ENCODE results near the gene LRRFIP1.
"Not testable (repeated sequence)": the region's sequence is repeated elsewhere in the genome, so short reads cannot be mapped to it uniquely, and the experiment has no call there.

LRRFIP1 gene

DNA sequence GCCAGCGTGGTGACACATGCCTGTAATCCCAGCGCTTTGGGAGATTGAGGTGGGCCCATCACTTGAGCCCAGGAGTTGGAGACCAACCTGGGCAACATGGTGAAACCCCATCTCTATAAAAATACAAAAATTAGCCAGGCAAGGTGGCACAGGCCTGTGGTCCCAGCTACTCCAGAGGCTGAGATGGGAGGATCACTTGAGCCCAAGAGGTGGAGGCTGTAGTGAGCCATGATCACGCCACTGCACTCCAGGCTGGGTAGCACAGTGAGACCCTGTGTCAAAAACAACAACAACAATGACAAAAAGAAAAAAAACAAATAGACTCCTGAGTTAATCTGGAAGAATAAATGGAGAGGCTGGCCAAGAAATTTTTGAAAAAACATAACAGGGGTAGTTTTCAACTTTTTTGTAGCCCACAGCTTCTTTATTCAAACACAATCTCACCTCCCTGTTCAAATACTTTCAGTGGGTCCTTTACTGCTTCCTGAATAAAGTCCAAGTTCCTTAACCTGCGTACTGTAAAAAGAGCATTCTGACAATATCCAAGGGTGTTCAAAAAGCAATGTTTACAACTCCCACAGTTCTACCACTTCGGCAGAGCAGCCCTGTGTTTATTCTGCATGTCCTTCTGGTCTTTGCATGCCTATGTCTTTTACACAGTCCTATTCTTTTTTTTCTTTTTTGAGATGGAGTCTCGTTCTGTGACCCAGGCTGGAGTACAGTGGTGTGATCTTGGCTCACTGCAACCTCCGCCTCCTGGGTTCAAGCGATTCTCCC is 53.5 kb downstream of the LRRFIP1 start:
- TF ChIP-seq, protein P1, sequence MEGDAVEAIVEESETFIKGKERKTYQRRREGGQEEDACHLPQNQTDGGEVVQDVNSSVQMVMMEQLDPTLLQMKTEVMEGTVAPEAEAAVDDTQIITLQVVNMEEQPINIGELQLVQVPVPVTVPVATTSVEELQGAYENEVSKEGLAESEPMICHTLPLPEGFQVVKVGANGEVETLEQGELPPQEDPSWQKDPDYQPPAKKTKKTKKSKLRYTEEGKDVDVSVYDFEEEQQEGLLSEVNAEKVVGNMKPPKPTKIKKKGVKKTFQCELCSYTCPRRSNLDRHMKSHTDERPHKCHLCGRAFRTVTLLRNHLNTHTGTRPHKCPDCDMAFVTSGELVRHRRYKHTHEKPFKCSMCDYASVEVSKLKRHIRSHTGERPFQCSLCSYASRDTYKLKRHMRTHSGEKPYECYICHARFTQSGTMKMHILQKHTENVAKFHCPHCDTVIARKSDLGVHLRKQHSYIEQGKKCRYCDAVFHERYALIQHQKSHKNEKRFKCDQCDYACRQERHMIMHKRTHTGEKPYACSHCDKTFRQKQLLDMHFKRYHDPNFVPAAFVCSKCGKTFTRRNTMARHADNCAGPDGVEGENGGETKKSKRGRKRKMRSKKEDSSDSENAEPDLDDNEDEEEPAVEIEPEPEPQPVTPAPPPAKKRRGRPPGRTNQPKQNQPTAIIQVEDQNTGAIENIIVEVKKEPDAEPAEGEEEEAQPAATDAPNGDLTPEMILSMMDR (IDR thresholded peaks at IDR 0.05; ENCODE audit: control insufficient read depth, insufficient read depth, low read depth, low read length, missing control alignments) = no peak

DNA sequence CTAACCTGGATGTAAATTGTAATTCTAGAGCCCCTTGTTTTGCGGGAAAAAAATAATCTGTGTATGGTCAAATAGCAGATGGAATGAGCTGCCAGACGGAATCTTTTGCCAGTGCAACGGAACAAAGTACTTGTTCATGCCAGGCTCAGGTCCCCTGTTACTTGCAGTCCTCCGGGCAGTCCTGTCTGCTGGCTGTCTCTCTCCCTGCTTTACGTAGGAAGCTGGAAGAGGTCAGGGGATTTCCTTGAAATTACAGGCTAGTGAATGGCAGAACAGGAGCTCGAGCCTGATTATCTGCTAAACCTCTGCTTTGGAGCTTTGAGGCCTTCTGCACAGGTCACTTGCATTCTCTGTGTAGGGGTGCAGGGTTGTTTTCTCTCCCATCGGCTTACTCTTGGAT is 54.8 kb downstream of the LRRFIP1 start:
- TF ChIP-seq, protein P1 (IDR thresholded peaks at IDR 0.05; ENCODE audit: control insufficient read depth, insufficient read depth, low read depth, low read length, missing control alignments) = no peak
- no peak for DNase-seq (ENCODE audit: low read depth)
- no peak overlapping the region for H3K4me3 ChIP-seq (ENCODE audit: control insufficient read depth, low read depth, low read length)

More for the DNA sequence above, 53.5 kb downstream of the LRRFIP1 start:
- no peak for DNase-seq (ENCODE audit: low read depth)
- no peak overlapping the region for H3K4me3 ChIP-seq (ENCODE audit: control insufficient read depth, low read depth, low read length)

DNA sequence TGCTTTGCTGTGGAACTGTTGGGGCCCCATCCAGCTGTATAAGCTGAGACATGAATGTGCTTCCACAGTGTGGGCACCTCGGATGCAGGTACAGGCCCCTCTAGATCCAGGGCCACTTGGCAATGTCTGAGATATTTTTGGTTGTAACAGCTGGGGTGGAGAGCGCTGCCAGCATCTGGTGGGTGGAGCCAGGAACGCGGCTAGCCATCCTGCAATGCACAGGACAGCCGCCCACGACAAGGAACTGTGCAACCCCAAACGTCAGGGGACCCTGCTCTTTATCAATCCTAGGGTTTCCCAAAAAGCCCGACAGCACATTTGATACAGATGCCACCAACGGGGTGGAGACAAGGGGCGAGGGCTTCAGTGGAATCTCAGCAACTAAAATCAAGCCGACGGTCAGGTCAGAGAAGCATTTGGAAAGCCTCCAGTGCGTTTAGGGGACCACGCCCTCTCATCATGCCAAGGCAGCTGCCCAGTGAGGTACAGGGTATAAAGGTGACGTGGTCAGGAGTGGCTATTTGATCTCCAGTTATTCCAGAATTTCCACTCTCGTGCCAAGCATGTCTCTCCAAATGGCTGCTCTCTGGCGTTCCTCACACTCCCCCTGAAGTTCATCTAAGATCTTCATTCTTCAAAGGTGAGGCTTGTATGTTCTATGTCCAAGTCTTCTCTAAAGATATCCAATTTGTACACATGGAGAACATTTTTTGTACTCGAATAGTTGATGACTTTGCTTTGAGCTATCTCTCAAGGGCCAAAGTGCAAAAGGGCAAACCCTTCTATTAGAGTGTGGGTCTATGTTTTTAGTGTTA is 55.7 kb downstream of the LRRFIP1 start:
- TF ChIP-seq, protein P1 (IDR thresholded peaks at IDR 0.05; ENCODE audit: control insufficient read depth, insufficient read depth, low read depth, low read length, missing control alignments) = no peak
- DNase-seq (ENCODE audit: low read depth) = no peak
- no peak overlapping the region for H3K4me3 ChIP-seq (ENCODE audit: control insufficient read depth, low read depth, low read length)

DNA sequence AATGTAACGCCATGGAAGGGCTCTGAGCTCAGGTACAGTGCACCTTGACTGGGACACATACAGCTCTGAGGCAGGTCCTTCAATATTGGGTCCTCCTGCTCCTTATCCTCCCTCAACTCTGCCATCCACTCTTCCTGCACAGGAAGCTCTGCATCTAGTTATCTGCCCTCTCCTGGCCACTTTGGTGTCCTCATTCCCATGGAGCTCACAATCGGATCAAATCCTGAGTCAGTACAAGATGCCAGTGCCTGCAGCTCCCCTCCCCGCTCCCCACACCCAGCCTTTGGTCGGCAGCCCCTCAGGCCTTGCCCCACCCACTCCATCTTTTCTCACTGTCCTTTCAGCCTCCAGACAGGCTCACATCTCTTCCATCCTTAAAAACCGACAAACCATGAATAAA is 58.0 kb downstream of the LRRFIP1 start:
- H3K4me3 ChIP-seq (ENCODE audit: control insufficient read depth, low read depth, low read length) = no peak overlapping the region
- no peak for DNase-seq (ENCODE audit: low read depth)
- TF ChIP-seq, protein P1 (IDR thresholded peaks at IDR 0.05; ENCODE audit: control insufficient read depth, insufficient read depth, low read depth, low read length, missing control alignments) = peak; percentile 57

DNA sequence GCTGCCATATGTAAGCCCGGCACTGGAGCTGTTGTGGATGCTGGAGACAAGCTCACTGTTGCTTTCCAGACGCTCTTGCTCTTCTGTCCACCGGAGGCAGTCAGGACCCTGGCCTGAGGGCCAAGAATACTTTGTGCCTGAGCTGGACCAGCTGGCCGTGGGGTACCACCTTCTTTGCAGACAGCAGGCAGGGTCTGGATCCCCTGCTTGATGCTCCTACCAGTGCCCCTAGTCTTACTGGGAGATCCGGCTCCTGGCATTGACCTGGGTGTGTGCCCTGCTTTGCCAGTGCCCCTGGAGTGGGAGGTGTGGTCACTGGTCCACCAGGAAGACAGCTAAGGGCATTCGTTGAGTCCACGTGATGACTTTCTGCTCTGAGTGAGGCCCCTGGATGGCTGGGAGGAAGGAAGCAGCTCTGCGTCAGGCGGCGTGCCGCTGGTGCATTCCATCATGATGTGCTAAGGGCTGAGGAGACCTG is 59.3 kb downstream of the LRRFIP1 start:
- no peak for DNase-seq (ENCODE audit: low read depth)
- H3K4me3 ChIP-seq (ENCODE audit: control insufficient read depth, low read depth, low read length) = no peak overlapping the region
- TF ChIP-seq, protein P1 (IDR thresholded peaks at IDR 0.05; ENCODE audit: control insufficient read depth, insufficient read depth, low read depth, low read length, missing control alignments) = peak; percentile 24

DNA sequence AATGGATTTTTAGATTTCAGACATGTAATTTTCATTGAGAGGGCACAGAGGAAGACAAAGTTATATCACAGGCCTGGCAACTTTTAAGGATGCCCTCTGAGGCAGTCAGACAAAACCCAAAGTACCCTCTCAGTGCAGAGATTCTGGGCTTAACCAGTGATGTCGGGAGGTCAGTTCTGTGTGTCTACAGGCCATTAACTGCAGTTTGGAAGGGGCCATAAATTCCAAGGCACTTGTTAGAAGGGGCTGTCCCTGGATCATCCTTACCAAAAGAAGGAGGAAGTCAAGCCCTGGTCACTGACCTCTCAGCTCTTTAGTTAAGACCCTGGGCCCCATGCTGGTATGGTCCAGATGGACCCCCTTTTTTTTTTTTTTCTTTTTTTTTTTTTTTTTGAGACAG is 60.7 kb downstream of the LRRFIP1 start:
- TF ChIP-seq, protein P1 (IDR thresholded peaks at IDR 0.05; ENCODE audit: control insufficient read depth, insufficient read depth, low read depth, low read length, missing control alignments) = no peak
- no peak overlapping the region for H3K4me3 ChIP-seq (ENCODE audit: control insufficient read depth, low read depth, low read length)
- DNase-seq (ENCODE audit: low read depth) = no peak

DNA sequence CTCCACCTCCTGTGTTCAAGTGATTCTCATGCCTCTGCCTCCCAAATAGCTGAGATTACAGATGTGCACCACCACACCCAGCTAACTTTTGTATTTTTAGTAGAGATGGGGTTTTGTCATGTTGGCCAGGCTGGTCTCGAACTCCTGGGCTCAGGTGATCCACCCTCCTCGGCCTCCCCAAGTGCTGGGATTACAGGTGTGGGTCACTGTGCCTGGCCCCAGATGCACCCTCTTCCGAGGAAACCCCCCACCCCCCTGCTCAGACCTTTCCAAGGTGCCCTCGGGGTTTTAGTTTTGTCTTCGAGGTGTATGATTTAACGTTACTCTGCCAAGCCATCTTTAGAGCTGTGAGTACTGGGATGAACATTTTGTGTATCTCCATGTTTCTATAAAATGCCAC is 61.2 kb downstream of the LRRFIP1 start:
- not testable (repeated sequence) for H3K4me3 ChIP-seq (ENCODE audit: control insufficient read depth, low read depth, low read length); DNase-seq (ENCODE audit: low read depth)
